ENCODE data around the gene AMIGO2. TPM values are rescaled to one million over a fixed set of nuclear protein-coding genes. Genes with fewer than 3 reads are reported as not detected.

AMIGO2 gene
- total and polyA plus RNA-seq, 9 of the 15 experiments (the other 6 are each of a cell fraction or from before 2014, with no cell fraction given): 2.0 to 8.3 (median 3.8) TPM

GRCh38 chr12:47099610-47100009 is 19.9 kb upstream of the AMIGO2 start:
- Histone ChIP-seq H3K4me1 (replicated peaks in 1 of 2; ENCODE audit: control insufficient read depth in 2 of 2, insufficient read depth in 2 of 2, low read length in 2 of 2) (no peaks in the 10 kb centered on the region), H3K9ac (ENCODE audit: insufficient read depth in 1 of 2, low read depth in 2 of 2, low read length in 2 of 2) (no peak overlapping the region), H3K79me2 (ENCODE audit: control insufficient read depth, insufficient read depth, low read length) (no peaks in the 10 kb centered on the region), H3K4me3 (no peak overlapping the region), H3K36me3 (ENCODE audit: control insufficient read depth, insufficient read depth, low read length) (no peaks in the 10 kb centered on the region), H4K20me1 (replicated peaks; ENCODE audit: control insufficient read depth, insufficient read depth, low read length) (no peaks in the 10 kb centered on the region), H3K27me3 (ENCODE audit: control insufficient read depth in 2 of 2, insufficient read depth in 2 of 2, low read length in 2 of 2) (no peaks in the 10 kb centered on the region), H3K27ac (ENCODE audit: extremely low read depth, low read depth, low read length) (no peak overlapping the region), H3K9me1 (ENCODE audit: control insufficient read depth, insufficient read depth, low read length) (no peaks in the 10 kb centered on the region), H3K4me2 (ENCODE audit: insufficient read depth, low read length) (no peak overlapping the region), H3K9me3 (replicated peaks; ENCODE audit: control insufficient read depth, insufficient read depth, low read depth, low read length) (no peaks in the 10 kb centered on the region), H2AFZ (ENCODE audit: low read depth, low read length) (no peak overlapping the region)
- 74% methylated on average over 2 of the region's 2 CpGs for WGBS (ENCODE audit: insufficient coverage, low coverage, missing lambda C conversion rate)
- intact Hi-C loops (cut with micrococcal nuclease) (no loop called here), in situ Hi-C loops (cut with MboI) (no loop called here)
- DNase-seq (ENCODE audit: extremely low read depth in 1 of 4, low spot score in 3 of 4) (no peak), FAIRE-seq (no peak), ATAC-seq (no peak)
- BruUV-seq (replicated peaks): no TSS peak
- ChIA-PET POLR2A (no interaction called here), CTCF (ENCODE audit: low intra/inter-chr PET ratio) (interaction anchor here (0.6 kb wide), 1 partner anchor 1648 kb away, joined by 3 read pairs; no protein-coding TSS in a partner anchor)
- TF ChIP-seq ZNF175 (CRISPR knock-in tag; IDR thresholded peaks at IDR 0.05; ENCODE audit: low read depth) (no peak), HDAC8 (tag; IDR thresholded peaks at IDR 0.05) (no peak), BDP1 (IDR thresholded peaks at IDR 0.05; ENCODE audit: insufficient read depth, insufficient read length) (no peak), OTX1 (CRISPR knock-in tag; IDR thresholded peaks at IDR 0.05) (no peak), ZNF184 (CRISPR knock-in tag; IDR thresholded peaks at IDR 0.05) (no peak)

- Histone ChIP-seq H2AFZ (ENCODE audit: low read depth, low read length) (peak overlapping the region; percentile 15; the same call in 1 of the 2 replicates), H3K9me1 (ENCODE audit: control insufficient read depth, insufficient read depth, low read length) (no peaks in the 10 kb centered on the region), H3K9me3 (replicated peaks; ENCODE audit: control insufficient read depth, insufficient read depth, low read depth, low read length) (no peaks in the 10 kb centered on the region), H3K27me3 (ENCODE audit: control insufficient read depth in 2 of 2, insufficient read depth in 2 of 2, low read length in 2 of 2) (no peaks in the 10 kb centered on the region), H4K20me1 (replicated peaks; ENCODE audit: control insufficient read depth, insufficient read depth, low read length) (no peaks in the 10 kb centered on the region), H3K4me2 (ENCODE audit: insufficient read depth, low read length) (no peak overlapping the region), H3K79me2 (ENCODE audit: control insufficient read depth, insufficient read depth, low read length) (no peaks in the 10 kb centered on the region), H3K4me1 (replicated peaks in 1 of 2; ENCODE audit: control insufficient read depth in 2 of 2, insufficient read depth in 2 of 2, low read length in 2 of 2) (no peaks in the 10 kb centered on the region), H3K9ac (ENCODE audit: insufficient read depth in 1 of 2, low read depth in 2 of 2, low read length in 2 of 2) (peak overlapping the region in 1 of 2 experiments; percentile 50; a peak in 1 of 4 replicates), H3K36me3 (ENCODE audit: control insufficient read depth, insufficient read depth, low read length) (no peaks in the 10 kb centered on the region), H3K4me3 (no peak overlapping the region), H3K27ac (ENCODE audit: extremely low read depth, low read depth, low read length) (no peak overlapping the region)
- POLR2A ChIA-PET: interaction anchor here (0.6 to 0.7 kb wide), 3 partner anchors 11 to 1106 kb away, joined by 3 to 4 read pairs (median 3); no protein-coding TSS in a partner anchor
- FAIRE-seq (no peak), ATAC-seq (no peak), DNase-seq (ENCODE audit: extremely low read depth in 1 of 4, low spot score in 3 of 4) (no peak)
- CTCF ChIA-PET (ENCODE audit: low intra/inter-chr PET ratio): no interaction called here
- no peak for TF ChIP-seq NFXL1 (CRISPR knock-in tag; IDR thresholded peaks at IDR 0.05)
- no peak for TF ChIP-seq PTTG1 (tag; IDR thresholded peaks at IDR 0.05; ENCODE audit: low read depth)
- TF ChIP-seq TAF9B (IDR thresholded peaks at IDR 0.05; ENCODE audit: partially characterized antibody): no peak
- TF ChIP-seq MED1 (CRISPR knock-in tag; IDR thresholded peaks at IDR 0.05; ENCODE audit: borderline replicate concordance): no peak
- WGBS (ENCODE audit: insufficient coverage, low coverage, missing lambda C conversion rate): 58% methylated on average over 6 of the region's 6 CpGs
- intact Hi-C loops (cut with micrococcal nuclease) (no loop called here), in situ Hi-C loops (cut with MboI) (no loop called here)
- BruUV-seq (replicated peaks): no TSS peak
Observed at GRCh38 chr12:47098099-47098498, 18.3 kb upstream of the AMIGO2 start.
